ENCODE results near the gene OTOS. TPM values are rescaled to one million over a fixed set of nuclear protein-coding genes. Genes with fewer than 3 reads are reported as not detected.

OTOS gene
- total RNA-seq, 1 donor from 2014 or later, result not detected

GRCh38 chr2:240137596-240138253, 2.7 kb downstream of the OTOS start:
- no peak for DNase-seq (ENCODE audit: low spot score)

GRCh38 chr2:240136671-240137292, 3.7 kb downstream of the OTOS start:
- DNase-seq (ENCODE audit: low spot score), result no peak

DNA sequence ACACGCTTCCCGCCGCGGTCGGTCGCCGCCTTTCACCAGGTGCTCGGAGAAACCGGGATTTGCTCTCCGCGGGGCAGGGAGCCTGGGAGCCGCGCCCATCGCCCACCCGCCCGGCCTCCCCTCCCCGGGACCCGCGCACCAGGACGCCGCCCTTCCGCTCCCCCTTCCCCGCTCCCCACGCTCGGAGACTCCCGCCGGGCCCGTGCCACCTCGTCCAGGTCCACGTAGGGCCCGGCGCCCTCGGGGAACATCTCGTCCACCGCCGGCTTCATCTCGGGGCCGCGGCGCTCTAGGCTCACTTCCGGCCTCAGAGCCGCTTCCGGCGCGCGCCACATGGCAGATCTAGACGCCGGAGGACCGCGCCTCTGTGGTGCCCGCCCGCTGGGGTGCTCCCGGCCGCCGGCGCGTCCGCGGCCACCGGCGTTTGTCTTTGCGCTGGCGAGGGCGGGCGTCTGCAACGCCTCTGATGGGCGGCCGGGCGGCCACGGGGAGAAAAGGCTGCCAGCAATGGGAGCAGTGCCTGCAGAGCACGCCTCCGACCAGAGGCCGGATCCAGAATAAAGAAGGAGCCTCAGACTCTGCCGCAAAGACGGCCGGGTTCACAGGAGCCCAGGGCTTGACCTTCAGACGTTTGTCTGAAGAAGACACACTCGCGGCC, 4.3 kb downstream of the OTOS start, which contains the start of gene COPS9:
Gene COPS9 (minus strand): TSS at position 293 of the 658 bp plus-strand sequence. CDS start 21 bp downstream, at position 272.
- peak; percentile 87 for DNase-seq (ENCODE audit: low spot score)

- no peak for DNase-seq (ENCODE audit: low spot score)
Observed at GRCh38 chr2:240135706-240136012, 4.8 kb downstream of the OTOS start.

DNA sequence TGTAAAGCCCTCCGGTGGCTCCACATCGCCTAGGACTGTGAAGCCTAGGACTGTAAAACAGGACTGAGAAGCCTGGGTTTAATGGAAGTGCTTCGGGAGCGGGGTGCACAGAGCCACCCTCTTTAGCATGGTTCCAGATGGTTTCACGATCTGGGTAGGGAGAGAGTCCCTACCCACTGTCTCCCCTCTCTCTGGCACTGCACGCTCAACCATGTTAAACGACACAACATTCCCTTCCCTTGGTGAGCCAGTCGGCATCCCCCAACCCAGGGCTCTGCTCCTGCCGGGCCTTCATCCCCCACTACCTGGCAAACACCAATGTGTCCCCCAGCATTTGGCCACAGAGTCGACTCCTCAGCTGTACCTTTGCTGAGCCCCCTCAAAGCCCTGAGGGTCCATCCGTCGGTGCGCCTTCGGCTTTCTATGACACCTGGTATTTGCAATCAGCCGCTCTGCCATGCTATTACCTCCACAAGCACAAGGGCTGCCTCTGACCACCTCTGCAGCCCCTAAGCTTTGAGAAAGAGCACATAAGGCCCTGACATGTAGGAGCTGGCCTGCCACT, 5.4 kb downstream of the OTOS start:
- no peak for DNase-seq (ENCODE audit: low spot score)

DNA sequence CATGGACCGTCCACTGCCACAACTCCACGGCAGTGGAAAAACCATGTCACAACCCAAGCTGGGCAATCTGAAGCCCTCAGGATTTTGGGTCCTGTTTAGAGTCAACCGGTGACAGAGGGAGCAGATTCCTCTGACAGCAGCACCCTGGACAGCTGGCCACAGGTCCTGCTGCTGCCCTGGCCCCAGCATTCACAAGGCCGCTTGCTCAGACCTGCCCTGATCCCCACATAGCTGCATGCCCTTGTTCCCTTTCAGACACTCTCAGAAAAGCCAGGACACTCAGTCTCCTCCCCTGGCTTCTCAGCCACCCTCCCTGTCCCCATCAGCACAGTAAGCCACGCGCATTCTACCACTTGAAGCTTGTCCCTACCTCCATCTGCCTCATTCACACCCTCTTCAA, 6.0 kb downstream of the OTOS start:
- DNase-seq (ENCODE audit: low spot score), result no peak

DNA sequence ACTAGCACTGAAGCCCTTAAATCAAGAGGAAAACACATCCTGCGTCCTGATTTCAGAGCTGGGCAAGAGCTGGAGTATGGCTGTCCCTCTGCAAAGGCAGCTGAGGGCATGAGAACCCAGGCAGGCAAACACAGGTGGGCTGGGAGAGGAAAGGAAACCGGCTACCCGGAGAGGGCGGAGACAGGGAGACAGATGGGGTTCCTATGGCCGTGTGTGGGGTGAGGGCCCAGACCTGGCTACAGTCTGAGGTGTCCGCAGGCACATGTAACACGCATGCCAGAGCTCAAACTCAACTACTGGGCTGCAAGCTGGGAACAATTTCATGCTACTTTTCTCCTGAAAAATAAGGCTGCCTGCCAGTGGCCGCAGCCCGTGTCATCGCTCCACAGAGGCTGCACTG, 7.1 kb downstream of the OTOS start:
- DNase-seq (ENCODE audit: low spot score), result no peak

- no peak for DNase-seq (ENCODE audit: low spot score)
Observed at GRCh38 chr2:240132651-240132980, 7.8 kb downstream of the OTOS start.

- no peak for DNase-seq (ENCODE audit: low spot score)
Observed at GRCh38 chr2:240131941-240132650, 8.4 kb downstream of the OTOS start.

- DNase-seq (ENCODE audit: low spot score), result no peak
Observed at GRCh38 chr2:240131296-240131695, 9.2 kb downstream of the OTOS start.

- DNase-seq (ENCODE audit: low spot score), result no peak
Observed at GRCh38 chr2:240130393-240131195, 9.9 kb downstream of the OTOS start.

DNA sequence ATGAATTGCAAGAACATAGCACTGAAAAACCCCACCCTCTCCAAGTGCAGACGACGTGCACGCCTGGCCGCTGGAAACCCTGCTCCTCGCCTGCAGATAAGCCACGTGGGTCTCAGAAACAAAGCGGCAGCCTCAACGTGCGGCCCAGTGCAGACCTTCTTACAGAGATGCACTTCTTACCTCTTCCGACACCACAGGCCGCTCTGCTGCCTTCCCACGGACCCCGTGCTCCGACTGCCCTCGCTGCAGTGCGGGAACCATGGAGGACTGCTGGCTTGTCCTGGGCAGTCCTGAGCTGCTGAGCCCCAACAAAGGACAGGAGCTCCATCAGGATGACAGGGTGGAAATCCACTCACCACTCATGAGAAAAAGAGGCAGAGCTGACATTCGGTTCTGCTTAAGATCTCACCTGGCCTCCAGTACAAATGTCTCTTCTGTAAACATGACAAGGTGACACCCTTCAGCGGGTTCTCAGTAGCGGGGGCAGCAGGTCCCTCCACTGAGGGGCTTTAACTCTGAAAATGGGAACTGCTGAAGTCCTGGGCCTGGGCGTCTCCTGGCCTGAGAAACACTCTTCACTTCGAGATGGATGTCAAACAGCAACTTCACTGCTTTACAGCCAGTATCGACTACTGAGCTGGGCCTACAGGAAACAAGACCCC, 10.6 kb downstream of the OTOS start:
- DNase-seq (ENCODE audit: low spot score), result no peak

DNA sequence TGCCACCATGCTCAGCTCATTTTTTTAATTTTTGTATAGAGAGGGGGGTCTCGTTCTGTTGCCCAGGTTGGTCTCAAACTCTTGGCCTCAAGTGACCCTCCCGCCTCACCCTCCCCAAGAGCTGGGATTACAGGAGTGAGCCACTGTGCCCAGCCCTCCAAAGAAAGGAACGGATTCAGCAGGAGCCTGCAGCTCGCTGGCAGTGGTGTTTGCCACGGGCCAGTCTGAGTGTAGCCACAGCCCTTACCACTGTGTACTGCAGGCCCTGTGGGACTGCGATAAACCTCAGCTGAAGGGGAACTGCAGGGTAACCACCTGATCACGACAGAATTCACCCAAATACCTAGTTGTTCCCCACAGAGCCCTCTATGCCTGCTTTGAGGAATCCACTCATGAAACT, 11.1 kb downstream of the OTOS start:
- DNase-seq (ENCODE audit: low spot score), result no peak

- DNase-seq (ENCODE audit: low spot score), result peak; percentile 80
Observed at GRCh38 chr2:240128608-240129145, 11.8 kb downstream of the OTOS start.

DNA sequence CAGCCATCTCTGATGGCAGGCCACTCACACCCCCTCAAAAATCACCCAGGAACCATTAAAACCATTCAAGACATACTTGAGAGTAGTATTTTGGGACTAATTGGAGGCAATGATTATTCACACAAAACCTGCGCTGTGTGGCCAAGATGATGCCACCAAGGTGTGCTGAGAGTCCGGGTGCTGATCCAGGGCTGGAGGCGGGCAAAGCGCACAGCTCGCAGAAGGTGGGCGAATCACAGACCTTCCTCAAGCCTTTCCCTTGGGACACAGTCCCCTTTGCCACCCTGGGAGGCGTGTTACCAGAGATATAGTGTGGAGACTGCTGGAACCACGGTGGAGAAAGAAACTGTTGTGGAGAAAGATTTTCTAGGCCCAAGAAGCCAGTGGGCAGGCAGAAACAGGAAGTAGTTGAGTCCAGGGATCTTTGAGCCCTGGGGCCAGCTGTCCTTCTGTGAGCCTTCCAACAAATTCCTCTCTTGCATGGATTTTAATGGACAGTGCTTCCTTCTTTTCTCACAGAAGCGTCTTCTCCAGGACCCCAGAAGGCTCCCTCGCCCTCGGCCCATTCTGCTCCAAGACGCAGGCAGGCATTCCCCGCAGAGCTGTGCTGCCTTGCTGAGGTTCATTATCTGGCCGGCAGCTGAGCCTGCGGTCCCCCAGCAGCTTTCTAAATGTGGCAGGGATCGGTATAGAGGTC, 12.4 kb downstream of the OTOS start:
- no peak for DNase-seq (ENCODE audit: low spot score)

DNA sequence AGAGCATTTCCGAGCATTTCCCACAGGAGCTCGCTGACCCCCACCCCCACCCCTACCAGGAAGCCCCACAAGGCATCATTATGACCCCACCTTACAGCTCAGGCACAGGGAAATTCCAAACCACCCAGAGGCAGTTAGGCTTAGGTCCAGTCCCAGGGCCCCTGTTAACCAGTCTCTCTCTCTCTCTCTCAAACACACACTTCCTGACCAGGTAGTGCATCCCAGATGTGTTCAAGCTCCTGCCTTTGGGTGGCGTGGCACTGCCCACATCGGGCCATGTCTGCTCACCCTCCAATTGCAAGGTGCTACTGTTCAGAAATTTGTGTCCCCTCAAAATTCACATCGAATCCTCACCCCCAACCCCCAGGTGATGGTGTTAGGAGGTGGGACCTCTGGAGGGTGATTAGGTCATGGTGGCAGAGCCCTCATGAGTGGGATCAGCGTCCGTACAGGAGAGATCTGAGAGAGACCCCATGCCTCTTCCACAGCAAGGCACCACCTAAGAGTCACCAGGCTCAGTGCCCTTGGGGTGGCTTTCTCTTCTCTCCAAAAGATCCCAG, 13.2 kb downstream of the OTOS start:
- no peak for DNase-seq (ENCODE audit: low spot score)

DNA sequence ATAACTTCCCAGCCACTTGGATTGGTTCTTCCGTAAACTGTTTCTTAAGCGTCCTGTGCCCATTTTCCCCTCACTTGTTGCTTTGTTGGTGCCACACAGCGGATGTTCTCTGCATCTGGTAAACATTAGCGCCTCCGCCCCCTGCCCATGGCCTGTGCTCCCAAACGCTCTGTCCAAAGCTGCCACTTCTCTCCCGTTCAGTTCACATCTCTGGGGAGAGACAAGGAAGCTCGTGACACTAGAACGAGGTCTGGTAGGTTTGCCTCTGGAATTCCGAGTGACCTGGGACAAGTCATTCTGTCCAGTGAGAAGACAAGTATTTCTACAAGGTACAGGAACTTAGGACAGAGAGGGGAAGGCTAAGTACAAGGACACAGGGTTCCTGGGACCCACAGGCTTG, 13.7 kb downstream of the OTOS start:
- no peak for DNase-seq (ENCODE audit: low spot score)

DNA sequence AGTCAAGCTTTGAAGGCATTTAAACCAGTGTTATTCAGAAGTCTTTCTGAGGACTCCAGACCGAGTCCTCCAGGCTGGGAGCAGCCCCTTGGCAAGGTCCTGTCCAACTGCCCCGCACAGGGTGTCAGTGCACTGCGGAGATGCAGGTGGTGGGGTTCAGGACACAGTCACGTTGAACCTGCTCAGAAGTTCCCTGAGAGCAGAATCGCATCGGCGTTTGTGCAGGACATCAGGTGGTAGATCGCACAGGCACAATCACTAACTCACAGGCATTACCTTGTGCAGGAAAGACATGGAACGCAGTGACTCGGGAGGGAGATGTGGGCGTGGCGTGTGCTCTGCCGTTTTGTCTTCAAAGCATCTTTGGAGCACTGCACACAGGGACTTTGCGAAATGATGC, 14.7 kb downstream of the OTOS start:
- DNase-seq (ENCODE audit: low spot score), result no peak

GRCh38 chr2:240124651-240125030, 15.8 kb downstream of the OTOS start:
- DNase-seq (ENCODE audit: low spot score), result no peak

Measured in umbilical cord (tissue), 2 donors.